ENCODE results near the gene SGCE. TPM values are rescaled to one million over a fixed set of nuclear protein-coding genes. Genes with fewer than 3 reads are reported as not detected.
A peak's percentile ranks its signal among the peaks of the same experiment; 100 is the strongest.

The SGCE gene
- total RNA-seq, 1 experiment from 2014 or later = 19.0 TPM

GRCh38 chr7:94648731-94649130, 7.2 kb downstream of the SGCE start:
- ChIA-PET CTCF (no interaction called here), POLR2A (no interaction called here)
- no peaks in the 10 kb centered on the region for H3K27me3 Mint-ChIP-seq (ENCODE audit: low read depth)

GRCh38 chr7:94647295-94647694, 8.6 kb downstream of the SGCE start:
- no peaks in the 10 kb centered on the region for H3K27me3 Mint-ChIP-seq (ENCODE audit: low read depth)
- TF ChIP-seq CREB1 (CRISPR knock-in tag; IDR thresholded peaks at IDR 0.05) (no peak), ZNF121 (CRISPR knock-in tag; IDR thresholded peaks at IDR 0.05) (no peak), NFYB (CRISPR knock-in tag; conservative IDR thresholded peaks at IDR 0.05; ENCODE audit: low read depth) (no peak), FOXJ3 (CRISPR knock-in tag; IDR thresholded peaks at IDR 0.05; ENCODE audit: borderline replicate concordance) (no peak), ZBTB21 (CRISPR knock-in tag; IDR thresholded peaks at IDR 0.05; ENCODE audit: borderline replicate concordance) (no peak), NFATC4 (CRISPR knock-in tag; IDR thresholded peaks at IDR 0.05) (no peak), FOXP1 (CRISPR knock-in tag; IDR thresholded peaks at IDR 0.05; ENCODE audit: borderline replicate concordance) (no peak), CREM (CRISPR knock-in tag; IDR thresholded peaks at IDR 0.05) (no peak), ZMAT4 (CRISPR knock-in tag; IDR thresholded peaks at IDR 0.05) (no peak), ZNF232 (CRISPR knock-in tag; IDR thresholded peaks at IDR 0.05) (no peak), USF1 (CRISPR knock-in tag; IDR thresholded peaks at IDR 0.05) (no peak), MXD4 (CRISPR knock-in tag; IDR thresholded peaks at IDR 0.05; ENCODE audit: borderline replicate concordance) (no peak), PRRX2 (CRISPR knock-in tag; IDR thresholded peaks at IDR 0.05) (no peak), HMGA2 (CRISPR knock-in tag; IDR thresholded peaks at IDR 0.05) (no peak)
- DNase-seq (ENCODE audit: low spot score) (no peak), ATAC-seq (peak; percentile 76)
- no peaks in the 10 kb centered on the region for H3K36me3 Mint-ChIP-seq
- H3K4me1 Mint-ChIP-seq = peaks cover 69% of the 10 kb centered on the region
- CTCF ChIA-PET = interaction anchor here (1.9 kb wide), 1 partner anchor 9 kb away, joined by 9 read pairs; the partner anchor contains the start of gene SGCE
- 0 out of 2 replicates have a peak overlapping the region, but pooled peaks have one; percentile 7 for H3K27ac Mint-ChIP-seq
- POLR2A ChIA-PET = interaction anchor here (0.9 kb wide), 1 partner anchor 10 kb away, joined by 3 read pairs; no protein-coding TSS in a partner anchor
- peak overlapping the region; percentile 15 for H3K4me3 Mint-ChIP-seq
- no peaks in the 10 kb centered on the region for H3K9me3 Mint-ChIP-seq

More at GRCh38 chr7:94648731-94649130, 7.2 kb downstream of the SGCE start:
- no peak for ATAC-seq
- H3K9me3 Mint-ChIP-seq = no peaks in the 10 kb centered on the region
- H3K36me3 Mint-ChIP-seq = no peaks in the 10 kb centered on the region
- H3K4me1 Mint-ChIP-seq = peaks cover 57% of the 10 kb centered on the region
- H3K4me3 Mint-ChIP-seq = peak overlapping the region; percentile 38
- no peak for DNase-seq (ENCODE audit: low spot score)
- TF ChIP-seq IRF1 (CRISPR knock-in tag; IDR thresholded peaks at IDR 0.05) (no peak), ZMAT4 (CRISPR knock-in tag; IDR thresholded peaks at IDR 0.05) (no peak)
- no peak overlapping the region; the same call in 1 of the 2 replicates for H3K27ac Mint-ChIP-seq

GRCh38 chr7:94643771-94644545, 12.0 kb downstream of the SGCE start:
- POLR2A ChIA-PET = no interaction called here
- DNase-seq (ENCODE audit: low spot score) = no peak
- TF ChIP-seq USF1 (CRISPR knock-in tag; IDR thresholded peaks at IDR 0.05) (no peak), OVOL2 (CRISPR knock-in tag; IDR thresholded peaks at IDR 0.05; ENCODE audit: borderline replicate concordance) (no peak), TP53 (CRISPR knock-in tag; IDR thresholded peaks at IDR 0.05) (no peak), CDX4 (CRISPR knock-in tag; IDR thresholded peaks at IDR 0.05; ENCODE audit: borderline replicate concordance) (no peak), ZNF512 (CRISPR knock-in tag; IDR thresholded peaks at IDR 0.05; ENCODE audit: borderline replicate concordance) (no peak), JUN (CRISPR knock-in tag; IDR thresholded peaks at IDR 0.05) (no peak), GABPB1 (CRISPR knock-in tag; IDR thresholded peaks at IDR 0.05) (no peak), ATF2 (CRISPR knock-in tag; IDR thresholded peaks at IDR 0.05; ENCODE audit: borderline replicate concordance, low read depth) (no peak), ZNF263 (CRISPR knock-in tag; IDR thresholded peaks at IDR 0.05; ENCODE audit: low read depth) (no peak)

More at GRCh38 chr7:94643771-94644545, 12.0 kb downstream of the SGCE start:
- peaks cover 62% of the 10 kb centered on the region for H3K4me1 Mint-ChIP-seq
- no peaks in the 10 kb centered on the region for H3K27me3 Mint-ChIP-seq (ENCODE audit: low read depth)
- peak overlapping the region; percentile 12; the same call in 1 of the 2 replicates for H3K27ac Mint-ChIP-seq
- H3K36me3 Mint-ChIP-seq = no peaks in the 10 kb centered on the region
- CTCF ChIA-PET = interaction anchor here (0.8 kb wide), 1 partner anchor 11 kb away, joined by 3 read pairs; no protein-coding TSS in a partner anchor
- no peak for ATAC-seq
- no peak overlapping the region for H3K4me3 Mint-ChIP-seq
- no peaks in the 10 kb centered on the region for H3K9me3 Mint-ChIP-seq

All from WTC11 (cell line).